AG04450 (cell line): ENCODE results near the gene OTOF. TPM values are rescaled to one million over a fixed set of nuclear protein-coding genes. Genes with fewer than 3 reads are reported as not detected.

ENCODE experiments used
- CTCF ChIA-PET: fragments of 300-600, 350-600 bp; formaldehyde crosslinking; extraction: SDS; loops from one replicate; lab custom pipeline; 2022; ENCODE audit warnings: antibody characterized with exemption, inconsistent platforms; lab: Charles Lee
- POLR2A ChIA-PET: fragments of 350-600 bp; formaldehyde crosslinking; extraction: SDS; loops from one replicate; lab custom pipeline; 2021; ENCODE audit warnings: antibody characterized with exemption, inconsistent platforms; lab: Yijun Ruan, JAX
- DNase-seq: peaks from one replicate; pipeline ENCODE4 v3.0.0-alpha.2; 2011; ENCODE audit warnings: low read depth, low spot score
- H3K27ac ChIP-seq: one replicate; pipeline ENCODE4 v1.5.1; 2012; ENCODE audit warnings: low read depth, low read length, control low read depth
- H3K27me3 ChIP-seq: one replicate; pipeline ENCODE4 v1.6.0; 2012; ENCODE audit warnings: low read length; ENCODE audit not compliant: control insufficient read depth, insufficient read depth
- H3K4me3 ChIP-seq: 2 replicates; pipeline ENCODE4 v1.5.1; 2011; ENCODE audit warnings: mild to moderate bottlenecking, low read depth, low read length, control low read depth
- H3K9me3 ChIP-seq: 2 replicates; pipeline ENCODE4 v1.5.1; 2012; ENCODE audit warnings: low read length; ENCODE audit not compliant: control insufficient read depth, insufficient read depth
- polyA plus RNA-seq: library from polyadenylated mRNA; depleted of rRNA; stranded (reverse); fragments of >200 nt; gene quantifications from 2 replicates; pipeline ENCODE4 v1.2.3, GENCODE V29; 2011
- TF ChIP-seq, protein P1 (sequence below): IDR thresholded peaks from 2 replicates; pipeline ENCODE4 v1.5.1; 2011; ENCODE audit warnings: low read depth, low read length, control low read depth, inconsistent platforms

OTOF gene
- polyA plus RNA-seq, 1 experiment, result not detected

DNA sequence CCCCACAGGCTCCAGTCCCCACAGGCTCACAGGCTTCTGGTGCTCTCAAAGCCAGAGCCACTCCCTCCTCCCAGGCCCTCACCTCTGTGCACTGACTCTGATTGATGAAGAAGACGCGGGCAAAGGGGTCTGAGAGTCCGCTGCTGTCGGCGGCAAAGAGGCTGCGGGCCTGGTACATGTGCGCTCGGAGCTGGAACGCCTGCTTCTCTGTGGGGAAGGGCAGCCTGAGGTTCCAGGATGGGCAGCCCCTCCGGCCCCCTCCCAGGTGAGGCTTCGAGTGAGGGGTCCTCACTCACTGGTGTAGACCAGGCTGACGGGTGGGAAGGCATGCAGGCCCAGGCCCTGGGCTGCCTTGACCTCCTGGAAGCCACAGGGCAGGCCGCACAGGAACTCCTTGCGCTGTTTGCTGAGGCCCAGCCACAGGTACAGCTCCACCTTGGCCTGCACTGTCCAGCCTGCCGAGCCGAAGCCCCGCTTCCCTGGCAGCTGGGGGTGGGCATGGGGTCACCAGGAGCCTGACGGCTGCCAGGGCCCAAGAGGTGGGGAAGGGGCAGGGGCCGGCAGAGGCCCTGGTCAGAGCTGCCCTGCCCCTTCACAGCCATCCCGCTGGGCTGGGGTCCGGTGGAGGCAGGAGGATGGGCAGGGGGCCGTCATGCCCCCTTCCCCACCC lies 2.0 kb downstream of the OTOF start:
- POLR2A ChIA-PET, result no interaction called here
- Histone ChIP-seq H3K9me3 (peaks cover 3% of the 10 kb centered on the region; the same call in 1 of the 2 replicates), H3K4me3 (no peak overlapping the region), H3K27ac (no peak overlapping the region), H3K27me3 (no peaks in the 10 kb centered on the region)
- no peak for DNase-seq
- TF ChIP-seq, protein P1, sequence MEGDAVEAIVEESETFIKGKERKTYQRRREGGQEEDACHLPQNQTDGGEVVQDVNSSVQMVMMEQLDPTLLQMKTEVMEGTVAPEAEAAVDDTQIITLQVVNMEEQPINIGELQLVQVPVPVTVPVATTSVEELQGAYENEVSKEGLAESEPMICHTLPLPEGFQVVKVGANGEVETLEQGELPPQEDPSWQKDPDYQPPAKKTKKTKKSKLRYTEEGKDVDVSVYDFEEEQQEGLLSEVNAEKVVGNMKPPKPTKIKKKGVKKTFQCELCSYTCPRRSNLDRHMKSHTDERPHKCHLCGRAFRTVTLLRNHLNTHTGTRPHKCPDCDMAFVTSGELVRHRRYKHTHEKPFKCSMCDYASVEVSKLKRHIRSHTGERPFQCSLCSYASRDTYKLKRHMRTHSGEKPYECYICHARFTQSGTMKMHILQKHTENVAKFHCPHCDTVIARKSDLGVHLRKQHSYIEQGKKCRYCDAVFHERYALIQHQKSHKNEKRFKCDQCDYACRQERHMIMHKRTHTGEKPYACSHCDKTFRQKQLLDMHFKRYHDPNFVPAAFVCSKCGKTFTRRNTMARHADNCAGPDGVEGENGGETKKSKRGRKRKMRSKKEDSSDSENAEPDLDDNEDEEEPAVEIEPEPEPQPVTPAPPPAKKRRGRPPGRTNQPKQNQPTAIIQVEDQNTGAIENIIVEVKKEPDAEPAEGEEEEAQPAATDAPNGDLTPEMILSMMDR, result no peak
- CTCF ChIA-PET, result no interaction called here

DNA sequence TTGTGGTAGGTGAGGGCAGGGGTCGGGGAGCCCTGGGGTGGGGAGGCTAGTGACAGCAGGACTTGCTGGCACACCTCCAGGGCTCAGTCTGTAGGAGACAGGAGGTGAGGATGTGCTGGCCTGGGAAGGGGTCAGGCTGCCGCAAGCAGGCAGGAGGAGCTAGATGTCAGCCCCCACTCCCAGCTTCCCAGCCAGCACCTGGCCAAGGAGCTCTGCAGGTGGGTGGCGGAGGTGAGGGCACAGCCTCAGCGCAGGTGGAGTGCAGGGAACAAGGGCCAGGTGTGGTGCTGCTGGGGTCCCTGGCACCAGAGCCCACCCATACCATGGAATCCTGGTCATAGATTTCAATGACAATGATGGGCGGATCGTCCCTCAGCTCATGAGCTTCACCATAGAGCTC lies 2.9 kb downstream of the OTOF start:
- Histone ChIP-seq H3K9me3 (peaks cover 3% of the 10 kb centered on the region; the same call in 1 of the 2 replicates), H3K4me3 (no peak overlapping the region), H3K27me3 (no peaks in the 10 kb centered on the region), H3K27ac (no peak overlapping the region)
- TF ChIP-seq, protein P1, result no peak
- ChIA-PET POLR2A (no interaction called here), CTCF (no interaction called here)
- no peak for DNase-seq

DNA sequence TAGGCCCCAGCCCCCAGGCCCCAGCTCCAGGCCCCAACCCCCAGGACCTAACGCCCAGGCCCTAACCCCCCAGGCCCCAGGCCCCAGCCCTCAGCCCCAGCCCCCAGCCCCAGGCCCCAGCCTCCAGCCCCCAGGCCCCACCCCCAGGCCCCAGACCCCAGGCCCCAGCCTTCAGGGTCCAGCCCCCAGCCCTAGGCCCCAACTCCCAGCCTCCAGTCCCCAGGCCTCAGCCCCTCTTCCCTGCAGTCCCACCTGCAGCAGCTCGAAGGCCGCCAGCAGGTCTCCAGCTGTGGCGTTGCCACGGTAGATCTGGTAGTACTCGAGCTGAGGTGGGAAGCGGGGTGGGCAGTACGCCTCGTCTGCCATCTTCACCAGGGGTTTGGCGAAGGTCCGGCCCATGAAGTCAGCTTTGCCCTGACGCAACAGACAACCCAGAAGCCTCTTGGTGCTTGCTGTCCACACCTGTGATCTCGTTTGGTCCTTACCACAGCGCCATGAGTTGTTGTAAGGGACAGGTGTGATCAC lies 3.6 kb downstream of the OTOF start:
- H3K27me3 ChIP-seq, result no peaks in the 10 kb centered on the region
- peaks cover 8% of the 10 kb centered on the region for H3K9me3 ChIP-seq
- no peak overlapping the region for H3K27ac ChIP-seq
- H3K4me3 ChIP-seq, result no peak overlapping the region
- POLR2A ChIA-PET, result no interaction called here
- CTCF ChIA-PET, result no interaction called here
- TF ChIP-seq, protein P1, result no peak
- no peak for DNase-seq

DNA sequence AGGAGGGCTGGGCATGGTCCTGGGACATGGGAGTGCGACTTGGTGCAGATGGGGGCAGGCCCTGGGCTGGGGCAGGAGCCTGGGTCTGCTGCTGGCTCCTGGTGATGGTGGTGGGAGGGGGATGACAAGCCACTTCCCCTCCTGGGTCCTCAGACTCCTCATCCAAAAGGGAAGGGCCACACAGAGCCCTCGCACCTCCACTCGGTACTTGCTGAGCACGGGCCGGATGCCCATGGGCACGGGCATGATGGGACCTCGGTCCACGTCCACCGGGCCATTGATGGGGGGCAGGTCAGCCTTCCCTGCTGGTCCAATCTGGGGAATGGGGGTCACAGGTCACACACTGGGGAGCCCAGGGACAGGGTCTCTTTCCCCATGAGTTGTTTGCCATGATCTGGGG lies 4.1 kb downstream of the OTOF start:
- ChIA-PET POLR2A (no interaction called here), CTCF (no interaction called here)
- H3K9me3 ChIP-seq, result peaks cover 11% of the 10 kb centered on the region
- no peak for DNase-seq
- no peak overlapping the region for H3K27ac ChIP-seq
- no peak overlapping the region for H3K4me3 ChIP-seq
- TF ChIP-seq, protein P1, result no peak
- H3K27me3 ChIP-seq, result no peaks in the 10 kb centered on the region

DNA sequence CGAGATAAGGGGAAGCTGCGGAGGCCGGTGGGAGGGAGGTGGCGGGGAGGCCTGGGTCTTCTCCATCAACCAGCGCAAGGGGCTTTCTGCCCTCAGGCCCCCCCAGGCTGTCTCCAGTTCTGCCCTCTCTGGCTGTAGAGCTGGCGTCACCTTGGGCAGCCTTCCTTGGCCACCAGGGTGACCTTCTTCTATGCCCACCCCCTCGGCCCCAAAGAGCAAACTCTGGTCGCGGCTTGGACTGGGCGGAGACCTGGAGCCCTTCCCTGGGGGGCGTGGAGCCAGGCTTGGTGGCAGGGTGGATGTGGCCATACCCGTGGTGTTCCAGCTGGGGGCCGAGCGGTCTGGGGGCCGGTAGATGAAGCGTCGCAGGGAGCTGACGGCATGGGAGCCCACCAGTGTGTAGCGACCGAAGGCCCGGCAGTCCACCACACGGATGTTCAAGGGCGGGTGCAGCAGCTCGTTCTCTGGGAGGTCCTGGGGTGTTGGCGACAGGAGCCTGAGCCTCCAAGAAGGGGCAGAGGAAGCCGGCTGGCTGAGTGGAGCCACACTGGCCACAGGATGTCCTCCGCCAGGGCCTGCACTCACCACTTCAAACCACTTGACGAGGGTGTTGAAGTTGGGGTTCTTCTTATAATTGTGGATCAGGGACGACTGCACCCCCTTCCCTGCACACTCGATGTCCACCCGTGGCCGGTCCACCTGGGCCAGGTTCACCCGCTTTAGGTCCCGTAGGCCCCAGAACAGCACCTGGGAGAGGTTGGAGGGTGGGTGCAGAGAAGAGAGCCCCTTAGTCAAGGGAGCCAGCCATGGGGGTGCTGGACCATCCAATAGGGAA lies 4.9 kb downstream of the OTOF start:
- Histone ChIP-seq H3K9me3 (peaks cover 11% of the 10 kb centered on the region), H3K27me3 (no peaks in the 10 kb centered on the region), H3K4me3 (no peak overlapping the region), H3K27ac (no peak overlapping the region)
- ChIA-PET POLR2A (no interaction called here), CTCF (no interaction called here)
- TF ChIP-seq, protein P1, result no peak
- no peak for DNase-seq
